Glomerular endothelial cell (primary cell): ENCODE measurements around the gene GSTT2. TPM values are rescaled to one million over a fixed set of nuclear protein-coding genes. Genes with fewer than 3 reads are reported as not detected.

Experiments used
- total RNA-seq: library from RNA; depleted of rRNA; stranded (reverse); fragments of >200 nt; gene quantifications from 2 replicates; pipeline ENCODE4 v1.2.3, GENCODE V29; 2015

GSTT2 gene
- total RNA-seq, 1 donor from 2014 or later = 0.41 TPM

Other genes starting within 250 kb of the GSTT2 start
- gene ZNF70, start 229.0 kb upstream of the GSTT2 start, total RNA-seq = 3.6 and 6.0 TPM in 2 replicates
- not detected in 2 replicates for gene VPREB3, start 225.7 kb upstream of the GSTT2 start, total RNA-seq
- 0.41 TPM in 1 of 2 replicates, not detected in the other for gene C22orf15, start 217.1 kb upstream of the GSTT2 start, total RNA-seq
- gene CHCHD10, start 212.2 kb upstream of the GSTT2 start, total RNA-seq = 15.2 and 24.3 TPM in 2 replicates
- 17.9 and 21.2 TPM in 2 replicates for gene MMP11, start 207.3 kb upstream of the GSTT2 start, total RNA-seq
- 113 and 126 TPM in 2 replicates for gene SMARCB1, start 193.2 kb upstream of the GSTT2 start, total RNA-seq
- 0.12 TPM in 1 of 2 replicates, not detected in the other for gene DERL3, start 141.1 kb upstream of the GSTT2 start, total RNA-seq
- 10.5 and 17.1 TPM in 2 replicates for gene SLC2A11, start 122.3 kb upstream of the GSTT2 start, total RNA-seq
- gene MIF, start 85.8 kb upstream of the GSTT2 start, total RNA-seq = 628 and 690 TPM in 2 replicates
- 3.0 and 20.1 TPM in 2 replicates for gene GSTT2B, start 18.9 kb upstream of the GSTT2 start, total RNA-seq
- 2.6 TPM in 1 of 2 replicates, not detected in the other for gene DDTL, start 13.2 kb upstream of the GSTT2 start, total RNA-seq
- 94.8 and 116 TPM in 2 replicates for gene DDT, start 5.7 kb upstream of the GSTT2 start, total RNA-seq
- gene GSTT4, start 25.3 kb downstream of the GSTT2 start, total RNA-seq = not detected in 2 replicates
- gene CABIN1, start 31.2 kb downstream of the GSTT2 start, total RNA-seq = 35.2 and 52.6 TPM in 2 replicates
- 0.19 and 0.23 TPM in 2 replicates for gene SUSD2, start 201.4 kb downstream of the GSTT2 start, total RNA-seq